ENCODE results near the gene RPL22L1.

- TF ChIP-seq CTCF (conservative IDR thresholded peaks at IDR 0.05; ENCODE audit: low read length) (no peak), EZH2phosphoT487 (IDR thresholded peaks at IDR 0.05; ENCODE audit: borderline replicate concordance, low read depth, low read length) (no peak)
Observed at GRCh38 chr3:170863816-170864215, 6.2 kb downstream of the RPL22L1 start.
